Ecto neural progenitor cell (in vitro differentiated cells): ENCODE results near the gene CYRIA.

Experiments
- DNase-seq: peaks from one replicate; pipeline ENCODE4 v3.0.0-alpha.2; 2018; ENCODE audit warnings: low spot score

The CYRIA gene

GRCh38 chr2:16665748-16666448 lies at the start of gene CYRIA:
TSS of gene CYRIA (minus strand) at chr2:16665834. CDS start at chr2:16588119, 77,715 bp downstream.
- peak; percentile 81 for DNase-seq

- DNase-seq, result no peak
These were observed 47.4 kb upstream of the CYRIA start for GRCh38 chr2:16713011-16713423.

DNA sequence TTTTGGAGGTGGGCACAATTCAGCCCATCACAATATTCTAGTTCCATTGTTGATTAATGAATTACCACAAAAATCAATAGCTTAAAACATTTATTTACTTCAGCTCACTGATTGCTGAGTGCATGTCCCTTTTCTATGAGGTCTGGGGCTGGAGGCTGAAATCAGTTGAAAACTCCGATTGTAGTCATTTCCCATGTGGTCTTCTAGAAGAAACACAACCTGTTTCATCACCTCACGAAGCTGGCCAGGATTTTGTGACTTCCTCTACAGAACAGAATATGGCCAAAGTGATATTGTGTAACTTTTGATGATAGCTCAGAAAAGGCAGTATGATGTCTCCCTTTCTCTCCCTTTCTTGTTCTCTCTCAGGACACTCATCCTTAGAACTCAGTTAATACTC lies 44.1 kb upstream of the CYRIA start:
- DNase-seq, result no peak

DNA sequence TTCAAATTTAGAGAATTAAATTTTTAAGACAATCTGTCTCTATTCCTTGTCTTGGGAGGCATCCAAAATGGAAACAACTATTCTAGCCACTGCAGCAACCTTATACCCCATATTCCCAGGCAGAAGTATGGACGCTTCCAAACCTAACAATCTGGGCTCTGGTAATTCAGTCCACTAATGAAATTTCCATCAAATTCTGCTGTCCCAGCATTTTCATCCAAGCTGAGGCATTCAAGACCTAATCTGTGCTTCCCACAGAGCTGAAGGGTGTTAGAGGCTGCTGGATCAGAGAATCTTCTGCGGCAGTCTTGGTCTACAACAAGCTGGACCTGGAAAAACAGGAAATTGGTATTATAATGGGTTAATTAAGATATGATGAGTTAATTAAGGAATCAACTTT lies 42.5 kb upstream of the CYRIA start:
- no peak for DNase-seq

- DNase-seq, result no peak
These were observed 41.5 kb upstream of the CYRIA start for GRCh38 chr2:16707014-16707623.

- no peak for DNase-seq
These were observed 35.1 kb upstream of the CYRIA start for GRCh38 chr2:16700551-16701259.

- no peak for DNase-seq
These were observed 28.2 kb upstream of the CYRIA start for GRCh38 chr2:16693854-16694253.

- DNase-seq, result no peak
These were observed 25.6 kb upstream of the CYRIA start for GRCh38 chr2:16691261-16691660.

- no peak for DNase-seq
These were observed 22.3 kb upstream of the CYRIA start for GRCh38 chr2:16687955-16688354.

DNA sequence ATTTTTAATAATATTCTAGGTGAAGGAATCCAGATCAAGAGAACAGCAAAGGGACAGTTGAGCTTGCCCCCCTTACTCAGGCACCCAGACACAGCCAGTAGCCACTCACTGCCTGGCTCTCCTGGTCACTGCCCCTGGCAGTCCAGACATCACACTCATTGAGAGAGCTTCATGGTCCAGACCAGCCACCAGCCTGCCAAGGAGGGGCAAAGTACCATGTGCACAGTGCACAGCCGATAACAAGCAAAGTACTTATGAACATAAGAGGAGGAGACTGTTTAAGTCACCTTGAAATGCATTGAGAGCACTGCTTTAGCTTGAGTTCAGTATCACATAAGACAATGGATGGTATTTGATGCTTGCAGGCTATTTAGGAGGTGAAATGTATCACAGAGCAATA lies 21.6 kb upstream of the CYRIA start:
- DNase-seq, result no peak

DNA sequence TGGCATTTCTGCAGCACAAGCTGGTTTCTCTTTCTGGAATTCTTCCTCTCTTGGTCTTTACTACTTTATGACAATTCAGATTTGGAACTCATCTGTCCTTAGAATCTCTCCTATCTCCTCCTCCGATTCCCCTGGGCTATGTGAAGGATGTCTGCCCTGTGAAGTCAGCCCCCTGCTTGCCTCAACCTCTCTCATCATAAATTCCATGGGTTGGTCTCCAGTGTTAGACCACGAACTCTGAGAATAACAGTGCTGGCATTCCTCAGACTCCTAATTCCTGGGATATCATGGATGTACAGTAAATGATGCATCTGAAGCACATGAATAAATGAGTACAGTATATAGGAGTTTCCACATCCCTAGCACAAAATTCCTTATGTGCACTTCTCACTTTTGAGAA lies 21.0 kb upstream of the CYRIA start:
- DNase-seq, result no peak

- no peak for DNase-seq
These were observed 19.7 kb upstream of the CYRIA start for GRCh38 chr2:16685340-16685715.

DNA sequence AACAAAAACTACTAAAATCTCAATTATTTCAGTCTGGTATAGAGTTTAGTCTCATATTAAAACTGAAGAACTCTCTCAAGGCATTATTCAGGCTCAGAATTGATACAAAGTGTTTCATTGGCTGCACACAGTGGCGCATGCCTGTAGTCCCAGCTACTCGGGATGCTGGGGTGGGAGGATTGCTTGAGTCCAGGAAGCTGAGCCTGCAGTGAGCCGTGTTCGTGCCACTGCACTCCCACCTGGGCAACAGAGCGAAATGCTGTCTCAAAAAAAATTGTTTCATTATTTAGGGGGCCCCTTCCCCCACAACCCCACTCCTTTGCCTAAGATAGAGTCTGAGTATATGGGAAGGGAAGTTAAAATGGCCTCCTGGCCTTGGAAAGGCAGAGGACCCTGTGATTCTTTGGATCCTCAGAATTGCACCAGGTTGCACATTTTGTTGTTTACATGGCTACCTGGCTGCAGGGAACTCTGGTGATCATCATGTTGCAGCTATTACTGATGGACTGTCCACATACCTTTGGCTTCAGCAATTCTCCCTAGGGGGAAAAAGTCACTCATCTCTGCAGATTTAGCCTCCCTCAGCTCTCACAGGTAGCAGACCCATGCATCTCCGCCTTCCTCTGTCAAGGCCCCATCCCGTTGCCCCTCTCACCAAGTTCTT lies 19.2 kb upstream of the CYRIA start:
- no peak for DNase-seq

- no peak for DNase-seq
These were observed 17.9 kb upstream of the CYRIA start for GRCh38 chr2:16683576-16683975.

- no peak for DNase-seq
These were observed 16.9 kb upstream of the CYRIA start for GRCh38 chr2:16682431-16683118.

GRCh38 chr2:16680781-16681180 lies 15.1 kb upstream of the CYRIA start:
- DNase-seq, result no peak

- DNase-seq, result no peak
These were observed 14.7 kb upstream of the CYRIA start for GRCh38 chr2:16680304-16680703.

- DNase-seq, result no peak
These were observed 13.3 kb upstream of the CYRIA start for GRCh38 chr2:16678964-16679363.

DNA sequence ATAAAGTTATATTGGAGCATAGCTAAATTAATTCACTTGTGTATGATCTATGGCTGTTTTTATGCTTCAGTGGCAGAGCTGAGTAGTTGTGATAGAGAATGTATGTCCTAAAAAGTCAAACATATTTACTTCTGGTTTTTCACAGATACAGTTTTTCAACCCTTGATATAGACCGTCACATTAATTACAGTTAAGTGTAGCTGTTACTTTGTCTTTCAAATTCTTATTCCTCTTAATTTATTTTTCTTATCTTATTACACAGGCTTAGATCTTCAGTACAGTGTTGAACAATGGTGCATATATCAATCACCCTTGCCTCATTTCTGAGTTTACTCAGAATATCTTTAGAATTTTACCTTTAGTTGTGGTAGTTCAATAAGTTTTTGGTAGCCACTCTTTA lies 12.2 kb upstream of the CYRIA start:
- no peak for DNase-seq

GRCh38 chr2:16675781-16676180 lies 10.1 kb upstream of the CYRIA start:
- DNase-seq, result no peak

DNA sequence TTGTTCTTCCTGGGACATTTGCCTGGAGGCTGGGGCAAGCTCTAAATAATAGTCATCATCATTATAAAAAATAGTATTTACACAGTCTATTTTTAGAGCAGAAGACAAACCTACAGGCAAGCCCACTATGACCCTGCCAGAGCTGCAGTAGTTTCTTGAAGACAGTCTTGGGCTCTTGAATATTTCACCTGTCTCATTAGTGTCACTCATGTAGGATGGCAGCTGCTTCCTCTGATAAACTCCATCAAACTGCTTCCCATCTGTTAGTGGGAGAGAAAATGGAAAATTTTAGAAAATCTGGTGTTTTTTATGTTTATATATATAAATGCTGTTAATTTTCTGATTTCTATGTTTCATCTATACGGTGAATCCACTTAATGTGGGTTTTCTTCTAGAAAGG lies 8.5 kb upstream of the CYRIA start:
- no peak for DNase-seq

DNA sequence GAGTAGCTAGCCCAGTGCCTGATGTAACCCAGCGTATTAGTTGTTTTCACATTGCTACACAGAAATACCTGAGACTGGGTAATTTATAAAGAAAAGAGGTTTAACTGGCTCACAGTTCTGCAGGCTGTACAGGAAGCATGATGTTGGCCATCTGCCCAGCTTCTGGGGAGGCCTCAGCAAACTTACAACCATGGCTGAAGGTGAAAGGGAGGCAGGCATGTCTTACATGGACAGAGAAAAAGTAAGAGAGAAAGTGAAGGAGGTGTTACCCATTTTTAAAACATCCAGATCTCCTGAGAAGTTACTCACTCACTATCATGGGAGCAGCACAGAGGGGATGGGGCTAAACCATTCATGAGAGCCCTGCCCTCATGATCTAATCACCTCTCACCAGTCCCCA lies 6.1 kb upstream of the CYRIA start:
- DNase-seq, result no peak
